ENCODE results near the gene DBH. TPM values are rescaled to one million over a fixed set of nuclear protein-coding genes. Genes with fewer than 3 reads are reported as not detected.

Gene DBH
- total and polyA plus RNA-seq, 12 donors, result 0.24 to 234 (median 19.6) TPM; not detected in 1

DNA sequence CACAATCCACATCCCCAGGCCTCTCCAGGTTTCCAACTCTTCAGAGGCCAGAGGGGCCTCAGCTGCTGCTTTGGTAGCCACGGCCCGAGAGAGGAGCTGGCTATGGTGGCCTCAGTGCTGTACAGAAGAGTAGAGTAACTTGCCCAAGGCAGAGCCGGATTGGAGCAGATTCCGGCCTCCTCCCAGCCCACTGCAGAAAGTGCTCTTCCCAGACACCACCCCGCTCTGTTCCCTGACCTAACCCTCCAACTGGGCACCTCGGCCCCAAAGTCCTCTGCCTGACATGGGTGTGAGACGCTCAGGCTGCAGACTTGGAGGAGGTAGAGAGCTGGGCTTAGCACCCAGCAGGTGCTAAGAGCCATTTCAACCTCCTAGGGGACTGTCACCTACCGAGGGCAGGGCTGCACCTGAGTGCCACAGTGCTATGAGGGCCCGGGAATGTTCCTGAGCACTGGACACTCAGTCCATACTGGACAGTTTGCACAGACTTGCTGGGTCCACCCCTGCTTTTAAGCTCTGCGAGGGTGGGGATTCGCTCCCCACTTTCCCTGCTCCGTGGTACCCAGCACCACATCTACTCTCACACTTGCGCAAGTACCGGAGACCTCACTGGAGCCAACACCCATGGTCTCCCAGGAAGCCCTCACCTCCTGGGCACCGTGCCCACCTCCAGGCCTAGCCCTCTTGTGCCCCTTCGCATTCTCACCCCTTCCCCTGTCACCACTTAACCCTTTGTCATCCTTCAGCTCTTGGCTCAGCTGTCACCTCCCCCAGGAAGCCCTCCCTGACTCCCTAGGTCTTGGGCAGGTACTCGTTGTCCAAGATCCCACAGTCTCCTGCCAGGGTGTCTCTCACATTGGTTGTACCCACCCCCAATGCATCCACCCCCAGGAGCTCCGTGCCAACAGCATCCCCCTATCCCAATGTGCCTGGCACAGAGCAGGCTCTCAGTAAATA, 49.8 kb downstream of the DBH start:
- no peaks in the 10 kb centered on the region for H3K9me3 ChIP-seq (replicated peaks in 1 of 3)
- H3K36me3 ChIP-seq (replicated peaks in 1 of 2), result no peaks in the 10 kb centered on the region
- 81 to 88% (median 85%) methylated on average over 13 to 18 of the region's 18 CpGs for WGBS, 4 donors
- H3K4me3 ChIP-seq, result no peak overlapping the region
- intact Hi-C loops (cut with DNase I), result no loop called here
- H3K27ac ChIP-seq, result no peak overlapping the region
- no peaks in the 10 kb centered on the region for H3K27me3 ChIP-seq
- TF ChIP-seq, protein P1, sequence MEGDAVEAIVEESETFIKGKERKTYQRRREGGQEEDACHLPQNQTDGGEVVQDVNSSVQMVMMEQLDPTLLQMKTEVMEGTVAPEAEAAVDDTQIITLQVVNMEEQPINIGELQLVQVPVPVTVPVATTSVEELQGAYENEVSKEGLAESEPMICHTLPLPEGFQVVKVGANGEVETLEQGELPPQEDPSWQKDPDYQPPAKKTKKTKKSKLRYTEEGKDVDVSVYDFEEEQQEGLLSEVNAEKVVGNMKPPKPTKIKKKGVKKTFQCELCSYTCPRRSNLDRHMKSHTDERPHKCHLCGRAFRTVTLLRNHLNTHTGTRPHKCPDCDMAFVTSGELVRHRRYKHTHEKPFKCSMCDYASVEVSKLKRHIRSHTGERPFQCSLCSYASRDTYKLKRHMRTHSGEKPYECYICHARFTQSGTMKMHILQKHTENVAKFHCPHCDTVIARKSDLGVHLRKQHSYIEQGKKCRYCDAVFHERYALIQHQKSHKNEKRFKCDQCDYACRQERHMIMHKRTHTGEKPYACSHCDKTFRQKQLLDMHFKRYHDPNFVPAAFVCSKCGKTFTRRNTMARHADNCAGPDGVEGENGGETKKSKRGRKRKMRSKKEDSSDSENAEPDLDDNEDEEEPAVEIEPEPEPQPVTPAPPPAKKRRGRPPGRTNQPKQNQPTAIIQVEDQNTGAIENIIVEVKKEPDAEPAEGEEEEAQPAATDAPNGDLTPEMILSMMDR (IDR thresholded peaks at IDR 0.05), result no peak
- TF ChIP-seq POLR2A (IDR thresholded peaks at IDR 0.05), result no peak
- DNase-seq, result no peak
- H3K4me1 ChIP-seq (replicated peaks in 1 of 2), result peaks cover 0 to 17% of the 10 kb centered on the region in 2 donors

- Histone ChIP-seq H3K4me3 (no peak overlapping the region), H3K4me1 (replicated peaks in 1 of 2) (peaks cover 0 to 17% of the 10 kb centered on the region in 2 donors), H3K27me3 (no peaks in the 10 kb centered on the region), H3K27ac (no peak overlapping the region), H3K36me3 (replicated peaks in 1 of 2) (no peaks in the 10 kb centered on the region), H3K9me3 (replicated peaks in 1 of 3) (no peaks in the 10 kb centered on the region)
- peak in 1 of 7 donors; percentile 85 for DNase-seq
- TF ChIP-seq, protein P1 (IDR thresholded peaks at IDR 0.05), result no peak
- no peak for TF ChIP-seq POLR2A (IDR thresholded peaks at IDR 0.05)
- intact Hi-C loops (cut with DNase I), result no loop called here
- 75 to 84% (median 79%) methylated on average over 16 to 24 of the region's 24 CpGs for WGBS, 4 donors
These were observed 50.7 kb downstream of the DBH start for GRCh38 chr9:133686642-133687575.

DNA sequence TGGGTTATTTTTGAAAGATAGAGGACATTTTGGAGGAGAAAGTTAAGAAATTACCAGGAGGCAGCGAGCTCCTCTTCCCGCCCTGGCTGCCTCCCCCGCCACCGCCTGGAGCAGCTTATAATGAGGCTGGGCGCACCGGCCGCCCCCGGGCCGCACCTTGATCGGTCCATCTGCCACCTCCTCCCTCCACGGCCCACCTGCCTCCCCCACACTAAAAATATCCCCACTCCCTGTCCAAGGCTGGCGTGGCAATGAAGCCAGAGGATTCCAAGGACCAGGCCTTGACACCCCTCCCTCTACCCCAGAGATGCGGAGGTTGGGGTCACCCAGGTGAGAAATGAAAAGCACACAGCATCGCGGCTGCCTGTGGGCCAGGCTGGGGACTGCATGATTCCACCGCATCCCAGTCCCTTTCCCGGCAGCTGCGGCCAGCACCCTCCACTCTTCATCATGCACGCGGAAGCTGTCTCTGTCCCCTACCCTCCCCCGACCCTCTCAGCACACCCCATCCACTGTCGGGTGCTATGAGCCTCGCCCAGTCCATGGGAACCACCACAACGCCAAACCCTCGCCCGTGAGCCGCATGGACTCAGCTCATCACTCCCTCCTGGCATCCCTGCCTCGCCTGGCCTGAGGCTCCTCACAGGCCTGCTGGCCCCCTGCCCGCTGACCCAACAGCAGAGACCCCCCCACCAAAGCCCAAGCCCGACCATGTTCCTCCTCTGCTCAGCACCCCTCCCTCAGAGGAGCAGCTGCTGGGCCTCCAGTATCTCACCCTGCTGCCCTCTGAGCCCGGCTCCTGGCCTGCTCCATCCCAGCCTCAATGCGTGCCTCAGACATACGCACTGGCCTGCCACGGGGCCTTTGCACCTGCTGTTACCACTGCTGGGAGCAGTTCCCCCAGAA, 51.9 kb downstream of the DBH start:
- Histone ChIP-seq H3K4me3 (no peak overlapping the region), H3K27me3 (no peaks in the 10 kb centered on the region), H3K4me1 (replicated peaks in 1 of 2) (peaks cover 0 to 13% of the 10 kb centered on the region in 2 donors), H3K27ac (no peak overlapping the region), H3K36me3 (replicated peaks in 1 of 2) (no peaks in the 10 kb centered on the region), H3K9me3 (replicated peaks in 1 of 3) (no peaks in the 10 kb centered on the region)
- no peak for TF ChIP-seq POLR2A (IDR thresholded peaks at IDR 0.05)
- TF ChIP-seq, protein P1 (IDR thresholded peaks at IDR 0.05), result no peak
- intact Hi-C loops (cut with DNase I), result no loop called here
- no peak for DNase-seq
- WGBS, 4 donors, result 86 to 92% (median 87%) methylated on average over 22 to 34 of the region's 34 CpGs

Data from adrenal gland (tissue), 12 donors.